GM12801 (cell line): Measurements from ENCODE around the gene MBIP.

Experiments used
- CTCF ChIP-seq: IDR thresholded peaks from one replicate; pipeline ENCODE4 v1.5.1; 2011; ENCODE audit warnings: control low read depth; ENCODE audit not compliant: insufficient read length; ENCODE audit errors: extremely low read depth

Gene MBIP

GRCh38 chr14:36258241-36258640, 62.2 kb downstream of the MBIP start:
- TF ChIP-seq CTCF, result no peak

GRCh38 chr14:36256126-36256801, 64.2 kb downstream of the MBIP start:
- TF ChIP-seq CTCF, result no peak

DNA sequence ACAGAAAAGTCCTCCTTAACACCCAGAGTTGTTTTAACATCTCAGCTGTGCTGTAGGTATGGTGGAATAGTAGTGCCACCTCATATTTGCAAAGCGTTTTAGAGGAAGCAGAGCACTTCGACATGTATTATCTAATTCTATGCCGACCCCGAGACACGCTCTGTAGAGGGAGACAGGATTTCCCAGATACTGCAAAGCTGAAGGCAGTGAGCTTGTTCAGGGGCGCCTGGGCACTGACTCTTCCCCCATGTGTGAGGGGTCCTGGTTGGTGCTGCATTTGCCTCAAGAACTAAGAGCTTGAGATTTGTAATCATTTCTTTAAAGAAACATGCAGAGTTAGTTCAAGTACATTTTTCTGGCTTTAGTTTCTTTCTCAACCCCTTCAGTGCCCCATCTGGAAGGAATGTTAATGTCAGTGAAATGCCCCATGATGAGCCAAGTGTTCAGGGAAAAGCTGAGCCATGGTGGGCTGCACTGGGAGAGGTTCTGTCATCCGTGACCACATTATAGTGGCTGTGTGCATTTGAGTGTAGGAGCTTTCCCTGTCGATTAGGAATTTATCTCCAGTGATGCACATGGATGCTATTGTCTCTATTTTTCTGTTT, 66.3 kb downstream of the MBIP start:
- no peak for TF ChIP-seq CTCF
